ENCODE results near the gene GBX2. TPM values are rescaled to one million over a fixed set of nuclear protein-coding genes. Genes with fewer than 3 reads are reported as not detected.

Gene GBX2
- total and polyA plus RNA-seq, 9 of the 15 experiments (the other 6 are each of a cell fraction or from before 2014, with no cell fraction given): 0.03 to 0.53 (median 0.27) TPM; not detected in 1

GRCh38 chr2:236167297-236168109, 683 bp downstream of the GBX2 start (continued):
- TF ChIP-seq SREBF1 (IDR thresholded peaks at IDR 0.05; ENCODE audit: borderline replicate concordance, low read depth, low read length) (no peak), ARID3B (CRISPR knock-in tag; IDR thresholded peaks at IDR 0.05; ENCODE audit: borderline replicate concordance) (no peak), TRIM28 (IDR thresholded peaks at IDR 0.05) (no peak), DEAF1 (CRISPR knock-in tag; IDR thresholded peaks at IDR 0.05) (no peak), SLC30A9 (CRISPR knock-in tag; IDR thresholded peaks at IDR 0.05) (no peak), UBTF (IDR thresholded peaks at IDR 0.05; ENCODE audit: borderline replicate concordance in 1 of 2, low read depth in 2 of 2, low read length in 2 of 2) (peak in 1 of 2 experiments; percentile 77; a peak in 1 of 4 replicates)

Data from K562 (cell line).